ENCODE results near the gene CMTM4. TPM values are rescaled to one million over a fixed set of nuclear protein-coding genes. Genes with fewer than 3 reads are reported as not detected.
"Not testable (repeated sequence)": the region's sequence is repeated elsewhere in the genome, so short reads cannot be mapped to it uniquely, and the experiment has no call there.

Gene CMTM4
- total and polyA plus RNA-seq, 2 donors (not counting 1 experiment from before 2014, with no cell fraction given): 0.06 to 0.59 TPM

GRCh38 chr16:66630561-66631260 lies 65.8 kb downstream of the CMTM4 start:
- H3K27me3 Mint-ChIP-seq; H3K9ac ChIP-seq (ENCODE audit: low read length); ATAC-seq (ENCODE audit: low read depth); CTCF ChIA-PET; H2AFZ ChIP-seq (ENCODE audit: insufficient read depth, low read depth, low read length, poor library complexity, severe bottlenecking); H3K4me3 Mint-ChIP-seq; H3K36me3 ChIP-seq (replicated peaks in 1 of 2; ENCODE audit: control extremely low read depth in 1 of 2, control insufficient read depth in 1 of 2, extremely low read depth in 1 of 2, insufficient read depth in 2 of 2, low read length in 1 of 2); H3K9me3 ChIP-seq (ENCODE audit: control extremely low read depth in 1 of 3, control insufficient read depth in 2 of 3, insufficient read depth in 1 of 3, low read length in 2 of 3); H3K79me2 ChIP-seq (ENCODE audit: control insufficient read depth, insufficient read depth, low read length); H3K9me3 Mint-ChIP-seq (ENCODE audit: insufficient read depth); H3K27ac Mint-ChIP-seq; H3K27me3 ChIP-seq (replicated peaks in 1 of 4; ENCODE audit: control extremely low read depth in 1 of 4, control insufficient read depth in 3 of 4, insufficient read depth in 4 of 4, low read length in 3 of 4); H3K4me1 Mint-ChIP-seq; H4K20me1 ChIP-seq (ENCODE audit: control insufficient read depth, insufficient read depth, low read length, poor library complexity, severe bottlenecking); H3K4me2 ChIP-seq (replicated peaks; ENCODE audit: low read depth, low read length, poor library complexity, severe bottlenecking); H3K4me3 ChIP-seq (ENCODE audit: control extremely low read depth in 1 of 5, extremely low read depth in 1 of 5, insufficient read depth in 1 of 5, low read depth in 2 of 5, low read length in 4 of 5); POLR2A ChIA-PET; DNase-seq; H3K27ac ChIP-seq (ENCODE audit: low read length in 2 of 2); intact Hi-C loops (cut with micrococcal nuclease); H3K4me1 ChIP-seq (ENCODE audit: control insufficient read depth in 2 of 2, insufficient read depth in 2 of 2, low read length in 2 of 2): not testable (repeated sequence)
- no CpG with 5 or more reads among the region's 49 CpGs for WGBS (ENCODE audit: insufficient coverage)

GRCh38 chr16:66629856-66630255 lies 66.7 kb downstream of the CMTM4 start:
- Mint-ChIP-seq H3K27ac (no peak overlapping the region), H3K4me1 (no peaks in the 10 kb centered on the region), H3K4me3 (no peak overlapping the region), H3K9me3 (ENCODE audit: insufficient read depth) (no peaks in the 10 kb centered on the region), H3K27me3 (peaks cover 6% of the 10 kb centered on the region)
- Histone ChIP-seq H3K4me2 (replicated peaks; ENCODE audit: low read depth, low read length, poor library complexity, severe bottlenecking) (no peak overlapping the region), H3K36me3 (replicated peaks in 1 of 2; ENCODE audit: control extremely low read depth in 1 of 2, control insufficient read depth in 1 of 2, extremely low read depth in 1 of 2, insufficient read depth in 2 of 2, low read length in 1 of 2) (no peaks in the 10 kb centered on the region), H3K9me3 (ENCODE audit: control extremely low read depth in 1 of 3, control insufficient read depth in 2 of 3, insufficient read depth in 1 of 3, low read length in 2 of 3) (no peaks in the 10 kb centered on the region), H2AFZ (ENCODE audit: insufficient read depth, low read depth, low read length, poor library complexity, severe bottlenecking) (no peak overlapping the region), H3K27me3 (replicated peaks in 1 of 4; ENCODE audit: control extremely low read depth in 1 of 4, control insufficient read depth in 3 of 4, insufficient read depth in 4 of 4, low read length in 3 of 4) (peaks cover 0 to 3% (median 0%) of the 10 kb centered on the region in 4 experiments), H4K20me1 (ENCODE audit: control insufficient read depth, insufficient read depth, low read length, poor library complexity, severe bottlenecking) (no peaks in the 10 kb centered on the region), H3K79me2 (ENCODE audit: control insufficient read depth, insufficient read depth, low read length) (no peaks in the 10 kb centered on the region), H3K27ac (ENCODE audit: low read length in 2 of 2) (no peak overlapping the region), H3K4me3 (ENCODE audit: control extremely low read depth in 1 of 5, extremely low read depth in 1 of 5, insufficient read depth in 1 of 5, low read depth in 2 of 5, low read length in 4 of 5) (no peak overlapping the region), H3K9ac (ENCODE audit: low read length) (no peak overlapping the region), H3K4me1 (ENCODE audit: control insufficient read depth in 2 of 2, insufficient read depth in 2 of 2, low read length in 2 of 2) (no peaks in the 10 kb centered on the region)
- no peak for DNase-seq
- ATAC-seq (ENCODE audit: low read depth): no peak
- intact Hi-C loops (cut with micrococcal nuclease): no loop called here
- POLR2A ChIA-PET: no interaction called here
- TF ChIP-seq, protein P1, sequence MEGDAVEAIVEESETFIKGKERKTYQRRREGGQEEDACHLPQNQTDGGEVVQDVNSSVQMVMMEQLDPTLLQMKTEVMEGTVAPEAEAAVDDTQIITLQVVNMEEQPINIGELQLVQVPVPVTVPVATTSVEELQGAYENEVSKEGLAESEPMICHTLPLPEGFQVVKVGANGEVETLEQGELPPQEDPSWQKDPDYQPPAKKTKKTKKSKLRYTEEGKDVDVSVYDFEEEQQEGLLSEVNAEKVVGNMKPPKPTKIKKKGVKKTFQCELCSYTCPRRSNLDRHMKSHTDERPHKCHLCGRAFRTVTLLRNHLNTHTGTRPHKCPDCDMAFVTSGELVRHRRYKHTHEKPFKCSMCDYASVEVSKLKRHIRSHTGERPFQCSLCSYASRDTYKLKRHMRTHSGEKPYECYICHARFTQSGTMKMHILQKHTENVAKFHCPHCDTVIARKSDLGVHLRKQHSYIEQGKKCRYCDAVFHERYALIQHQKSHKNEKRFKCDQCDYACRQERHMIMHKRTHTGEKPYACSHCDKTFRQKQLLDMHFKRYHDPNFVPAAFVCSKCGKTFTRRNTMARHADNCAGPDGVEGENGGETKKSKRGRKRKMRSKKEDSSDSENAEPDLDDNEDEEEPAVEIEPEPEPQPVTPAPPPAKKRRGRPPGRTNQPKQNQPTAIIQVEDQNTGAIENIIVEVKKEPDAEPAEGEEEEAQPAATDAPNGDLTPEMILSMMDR (IDR thresholded peaks at IDR 0.05): no peak
- TF ChIP-seq EZH2 (IDR thresholded peaks at IDR 0.05; ENCODE audit: borderline replicate concordance, insufficient read depth, low read depth, low read length, poor library complexity, severe bottlenecking): no peak
- CTCF ChIA-PET: no interaction called here
- 82% methylated on average over 1 of the region's 5 CpGs for WGBS (ENCODE audit: insufficient coverage)

DNA sequence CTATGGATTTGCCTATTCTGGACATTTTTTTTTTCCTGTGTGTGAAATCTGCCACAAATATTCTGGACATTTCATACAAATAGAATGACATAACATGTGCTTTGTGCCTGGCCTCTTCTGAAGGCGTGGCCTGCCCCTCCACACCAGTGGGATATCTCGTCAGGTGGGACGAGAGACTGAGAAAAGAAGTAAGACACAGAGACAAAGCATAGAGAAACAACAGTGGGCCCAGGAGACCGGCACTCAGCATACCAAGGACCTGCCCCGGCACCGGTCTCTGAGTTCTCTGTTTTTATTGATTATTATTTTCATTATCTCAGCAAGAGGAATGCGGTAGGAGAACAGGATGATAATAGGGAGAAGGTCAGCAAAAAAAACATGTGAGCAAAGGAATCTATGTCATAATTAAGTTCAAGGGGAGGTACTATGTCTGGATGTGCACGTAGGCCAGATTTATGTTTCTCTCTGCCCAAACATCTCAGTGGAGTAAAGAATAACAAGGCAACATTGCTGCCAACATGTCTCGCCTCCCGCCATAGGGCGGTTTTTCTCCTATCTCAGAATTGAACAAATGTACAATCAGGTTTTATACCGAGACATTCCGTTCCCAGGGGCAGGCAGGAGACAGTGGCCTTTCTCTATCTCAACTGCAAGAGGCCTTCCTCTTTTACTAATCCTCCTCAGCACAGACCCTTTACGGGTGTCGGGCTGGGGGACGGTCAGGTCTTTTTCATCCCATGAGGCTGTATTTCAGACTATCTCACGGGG lies 68.7 kb downstream of the CMTM4 start:
- H3K27ac Mint-ChIP-seq; CTCF ChIA-PET; H3K9ac ChIP-seq (ENCODE audit: low read length); H3K4me3 Mint-ChIP-seq; POLR2A ChIA-PET; H3K27ac ChIP-seq (ENCODE audit: low read length in 2 of 2); DNase-seq; H4K20me1 ChIP-seq (ENCODE audit: control insufficient read depth, insufficient read depth, low read length, poor library complexity, severe bottlenecking); H3K4me3 ChIP-seq (ENCODE audit: control extremely low read depth in 1 of 5, extremely low read depth in 1 of 5, insufficient read depth in 1 of 5, low read depth in 2 of 5, low read length in 4 of 5); intact Hi-C loops (cut with micrococcal nuclease); H3K4me2 ChIP-seq (replicated peaks; ENCODE audit: low read depth, low read length, poor library complexity, severe bottlenecking); H3K36me3 ChIP-seq (replicated peaks in 1 of 2; ENCODE audit: control extremely low read depth in 1 of 2, control insufficient read depth in 1 of 2, extremely low read depth in 1 of 2, insufficient read depth in 2 of 2, low read length in 1 of 2); H3K27me3 ChIP-seq (replicated peaks in 1 of 4; ENCODE audit: control extremely low read depth in 1 of 4, control insufficient read depth in 3 of 4, insufficient read depth in 4 of 4, low read length in 3 of 4); H3K4me1 Mint-ChIP-seq; ATAC-seq (ENCODE audit: low read depth); H3K9me3 ChIP-seq (ENCODE audit: control extremely low read depth in 1 of 3, control insufficient read depth in 2 of 3, insufficient read depth in 1 of 3, low read length in 2 of 3); H2AFZ ChIP-seq (ENCODE audit: insufficient read depth, low read depth, low read length, poor library complexity, severe bottlenecking); H3K4me1 ChIP-seq (ENCODE audit: control insufficient read depth in 2 of 2, insufficient read depth in 2 of 2, low read length in 2 of 2); H3K9me3 Mint-ChIP-seq (ENCODE audit: insufficient read depth); H3K79me2 ChIP-seq (ENCODE audit: control insufficient read depth, insufficient read depth, low read length): not testable (repeated sequence)
- WGBS (ENCODE audit: insufficient coverage): 88% methylated on average over 6 of the region's 17 CpGs
- H3K27me3 Mint-ChIP-seq: peaks cover 11% of the 10 kb centered on the region

Data from B cell (primary cell).